ENCODE data around the gene MTNR1A.

MTNR1A gene

DNA sequence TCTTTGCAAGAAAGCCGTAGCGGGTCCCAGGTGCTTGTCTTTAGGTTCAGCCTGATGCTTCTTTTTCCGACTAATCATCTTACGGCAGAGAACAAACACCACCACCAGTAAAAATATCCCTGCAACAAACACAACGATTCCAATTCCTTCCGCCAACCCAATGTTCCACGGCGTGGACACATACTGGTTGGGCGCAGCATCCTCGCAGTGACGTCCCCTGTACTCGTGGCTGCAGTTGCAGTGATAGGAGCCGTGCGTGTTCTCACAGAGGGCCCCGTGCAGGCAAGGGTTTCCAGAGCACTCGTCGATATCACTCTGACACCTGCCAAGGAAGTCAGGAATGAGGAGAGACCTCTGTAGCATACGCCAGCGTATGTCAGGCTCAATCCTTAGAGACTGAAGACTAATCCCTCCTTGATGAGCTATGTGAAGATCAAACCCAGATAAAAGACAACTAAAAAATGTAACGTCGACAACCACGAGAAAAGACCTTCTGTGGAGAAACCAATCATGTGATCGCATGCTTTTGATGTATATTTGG is 41.6 kb upstream of the MTNR1A start:
- TF ChIP-seq, protein P1, sequence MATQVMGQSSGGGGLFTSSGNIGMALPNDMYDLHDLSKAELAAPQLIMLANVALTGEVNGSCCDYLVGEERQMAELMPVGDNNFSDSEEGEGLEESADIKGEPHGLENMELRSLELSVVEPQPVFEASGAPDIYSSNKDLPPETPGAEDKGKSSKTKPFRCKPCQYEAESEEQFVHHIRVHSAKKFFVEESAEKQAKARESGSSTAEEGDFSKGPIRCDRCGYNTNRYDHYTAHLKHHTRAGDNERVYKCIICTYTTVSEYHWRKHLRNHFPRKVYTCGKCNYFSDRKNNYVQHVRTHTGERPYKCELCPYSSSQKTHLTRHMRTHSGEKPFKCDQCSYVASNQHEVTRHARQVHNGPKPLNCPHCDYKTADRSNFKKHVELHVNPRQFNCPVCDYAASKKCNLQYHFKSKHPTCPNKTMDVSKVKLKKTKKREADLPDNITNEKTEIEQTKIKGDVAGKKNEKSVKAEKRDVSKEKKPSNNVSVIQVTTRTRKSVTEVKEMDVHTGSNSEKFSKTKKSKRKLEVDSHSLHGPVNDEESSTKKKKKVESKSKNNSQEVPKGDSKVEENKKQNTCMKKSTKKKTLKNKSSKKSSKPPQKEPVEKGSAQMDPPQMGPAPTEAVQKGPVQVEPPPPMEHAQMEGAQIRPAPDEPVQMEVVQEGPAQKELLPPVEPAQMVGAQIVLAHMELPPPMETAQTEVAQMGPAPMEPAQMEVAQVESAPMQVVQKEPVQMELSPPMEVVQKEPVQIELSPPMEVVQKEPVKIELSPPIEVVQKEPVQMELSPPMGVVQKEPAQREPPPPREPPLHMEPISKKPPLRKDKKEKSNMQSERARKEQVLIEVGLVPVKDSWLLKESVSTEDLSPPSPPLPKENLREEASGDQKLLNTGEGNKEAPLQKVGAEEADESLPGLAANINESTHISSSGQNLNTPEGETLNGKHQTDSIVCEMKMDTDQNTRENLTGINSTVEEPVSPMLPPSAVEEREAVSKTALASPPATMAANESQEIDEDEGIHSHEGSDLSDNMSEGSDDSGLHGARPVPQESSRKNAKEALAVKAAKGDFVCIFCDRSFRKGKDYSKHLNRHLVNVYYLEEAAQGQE (IDR thresholded peaks at IDR 0.05; ENCODE audit: insufficient read depth in 1 of 2, low read depth in 2 of 2, low read length in 2 of 2) = no peak
- TF ChIP-seq TAF1 (IDR thresholded peaks at IDR 0.05; ENCODE audit: borderline replicate concordance, insufficient read depth, low read length) = no peak
- TF ChIP-seq POLR2AphosphoS5 (IDR thresholded peaks at IDR 0.05; ENCODE audit: low read depth, low read length) = no peak
- no peak for TF ChIP-seq FOXP2 (optimal IDR thresholded peaks at IDR 0.05; ENCODE audit: borderline replicate concordance, extremely low read depth, extremely low read length, insufficient read depth)
- no peak for TF ChIP-seq SIN3A (IDR thresholded peaks at IDR 0.05; ENCODE audit: borderline replicate concordance, insufficient read depth, low read length)

DNA sequence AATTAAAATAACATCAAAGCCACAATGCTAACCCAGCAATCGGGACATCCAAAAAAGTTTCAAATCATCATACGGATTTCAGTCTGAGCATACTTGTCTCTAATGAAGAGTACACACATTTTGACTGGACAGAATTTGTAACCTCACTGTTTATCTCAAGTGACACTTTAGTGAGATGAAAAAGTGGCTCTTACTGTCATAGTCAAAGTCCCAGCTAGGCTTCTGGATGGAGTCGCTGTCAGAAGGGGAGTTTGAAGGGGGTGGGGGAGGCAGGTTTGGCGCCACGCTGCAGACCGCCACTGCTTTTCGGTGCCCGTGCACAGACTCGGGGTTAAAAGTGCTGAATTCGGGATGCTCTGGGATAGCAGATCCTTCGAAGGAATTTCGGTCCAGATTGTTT is 41.0 kb upstream of the MTNR1A start:
- TF ChIP-seq POLR2AphosphoS5 (IDR thresholded peaks at IDR 0.05; ENCODE audit: low read depth, low read length) (no peak), TAF1 (IDR thresholded peaks at IDR 0.05; ENCODE audit: borderline replicate concordance, insufficient read depth, low read length) (no peak), SIN3A (IDR thresholded peaks at IDR 0.05; ENCODE audit: borderline replicate concordance, insufficient read depth, low read length) (no peak), FOXP2 (optimal IDR thresholded peaks at IDR 0.05; ENCODE audit: borderline replicate concordance, extremely low read depth, extremely low read length, insufficient read depth) (no peak)
- TF ChIP-seq, protein P1 (IDR thresholded peaks at IDR 0.05; ENCODE audit: insufficient read depth in 1 of 2, low read depth in 2 of 2, low read length in 2 of 2) = no peak

DNA sequence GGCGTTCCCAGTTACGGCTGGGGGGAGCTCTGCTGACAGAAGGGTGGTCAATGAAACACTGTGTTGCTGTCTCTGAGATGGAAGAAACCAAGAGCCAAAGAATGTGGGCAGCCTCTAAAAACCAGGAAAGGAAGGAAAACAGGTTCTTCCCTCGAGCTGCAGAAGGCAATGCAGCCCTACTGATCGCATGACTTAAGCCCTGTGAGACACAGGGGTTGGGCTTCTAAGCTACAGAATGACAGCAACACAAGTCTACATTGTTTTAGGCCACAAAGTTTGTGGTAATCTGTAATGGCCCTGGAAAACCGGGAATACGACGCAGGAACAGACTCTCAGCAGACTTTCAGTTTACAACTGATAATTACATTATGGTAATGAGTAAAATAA is 38.2 kb upstream of the MTNR1A start:
- no peak for TF ChIP-seq FOXP2 (optimal IDR thresholded peaks at IDR 0.05; ENCODE audit: borderline replicate concordance, extremely low read depth, extremely low read length, insufficient read depth)

DNA sequence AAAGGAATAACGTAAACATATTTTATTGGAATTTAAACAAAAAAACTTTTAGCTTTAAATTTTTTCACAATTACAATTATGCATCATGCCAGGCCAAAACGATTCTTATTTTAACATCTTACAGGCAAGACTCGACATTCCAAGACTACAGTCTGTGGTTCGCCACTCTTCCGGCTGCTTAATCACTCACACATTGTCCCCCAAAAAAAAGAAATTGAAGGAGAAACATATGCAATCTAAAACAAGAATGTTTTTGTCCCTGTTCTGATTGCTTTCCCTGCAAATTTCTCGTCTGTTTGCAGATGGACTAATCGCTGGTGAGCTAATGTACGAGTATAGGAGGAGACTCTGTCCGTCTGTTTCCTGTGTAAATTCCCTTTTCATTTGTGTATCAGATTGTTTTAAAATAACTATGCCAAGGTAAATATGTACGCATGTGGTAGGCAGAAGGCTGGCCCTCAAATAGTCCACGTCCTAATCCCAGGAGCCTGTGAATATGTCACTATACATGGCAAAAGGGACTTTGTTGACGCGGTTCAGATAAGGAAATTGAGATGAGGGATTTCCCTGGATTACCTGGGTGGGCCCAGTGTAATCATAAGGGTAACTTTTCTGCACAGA is 37.7 kb upstream of the MTNR1A start:
- TF ChIP-seq FOXP2 (optimal IDR thresholded peaks at IDR 0.05; ENCODE audit: borderline replicate concordance, extremely low read depth, extremely low read length, insufficient read depth) (no peak), POLR2AphosphoS5 (IDR thresholded peaks at IDR 0.05; ENCODE audit: low read depth, low read length) (no peak), SIN3A (IDR thresholded peaks at IDR 0.05; ENCODE audit: borderline replicate concordance, insufficient read depth, low read length) (no peak), TAF1 (IDR thresholded peaks at IDR 0.05; ENCODE audit: borderline replicate concordance, insufficient read depth, low read length) (no peak)
- TF ChIP-seq, protein P1 (IDR thresholded peaks at IDR 0.05; ENCODE audit: insufficient read depth in 1 of 2, low read depth in 2 of 2, low read length in 2 of 2) = no peak

DNA sequence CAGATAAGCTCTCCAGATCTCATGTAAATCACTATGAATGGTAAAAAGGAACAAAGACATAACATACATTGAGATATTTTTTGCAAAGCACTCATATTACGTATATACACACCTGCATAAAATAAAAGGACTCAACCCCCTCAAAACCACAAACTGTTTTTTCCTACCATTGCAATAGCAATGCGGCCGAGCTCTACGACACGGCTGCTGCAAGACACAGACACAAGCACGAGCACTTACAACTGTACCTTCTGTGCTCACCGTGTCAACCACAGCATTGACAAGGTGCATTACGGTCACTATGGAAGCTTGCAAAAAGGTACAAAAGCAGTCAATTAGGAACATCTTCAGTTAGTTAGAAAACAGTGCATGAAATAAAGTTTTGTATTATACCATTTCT is 37.1 kb upstream of the MTNR1A start:
- TF ChIP-seq, protein P1 (IDR thresholded peaks at IDR 0.05; ENCODE audit: insufficient read depth in 1 of 2, low read depth in 2 of 2, low read length in 2 of 2) = no peak
- no peak for TF ChIP-seq SIN3A (IDR thresholded peaks at IDR 0.05; ENCODE audit: borderline replicate concordance, insufficient read depth, low read length)
- TF ChIP-seq TAF1 (IDR thresholded peaks at IDR 0.05; ENCODE audit: borderline replicate concordance, insufficient read depth, low read length) = no peak
- TF ChIP-seq FOXP2 (optimal IDR thresholded peaks at IDR 0.05; ENCODE audit: borderline replicate concordance, extremely low read depth, extremely low read length, insufficient read depth) = no peak
- no peak for TF ChIP-seq POLR2AphosphoS5 (IDR thresholded peaks at IDR 0.05; ENCODE audit: low read depth, low read length)
